HG03175 (cell line): ENCODE results near the gene COL4A1.

Source experiments
- ATAC-seq: cut with Tn5 transposase; IDR thresholded peaks from one replicate; pipeline ENCODE4 v1.9.1; 2021; ENCODE audit warnings: mild to moderate bottlenecking, moderate library complexity; ENCODE audit not compliant: unreplicated experiment

COL4A1 gene

GRCh38 chr13:110228936-110229904, 77.7 kb downstream of the COL4A1 start:
- no peak for ATAC-seq

GRCh38 chr13:110227864-110228643, 78.9 kb downstream of the COL4A1 start:
- ATAC-seq = no peak

GRCh38 chr13:110227416-110227815, 79.5 kb downstream of the COL4A1 start:
- no peak for ATAC-seq

GRCh38 chr13:110225609-110226574, 81.1 kb downstream of the COL4A1 start:
- ATAC-seq = no peak

GRCh38 chr13:110225003-110225402, 82.0 kb downstream of the COL4A1 start:
- ATAC-seq = no peak

GRCh38 chr13:110224519-110224918, 82.4 kb downstream of the COL4A1 start:
- no peak for ATAC-seq

GRCh38 chr13:110221406-110222117, 85.4 kb downstream of the COL4A1 start:
- ATAC-seq = no peak

GRCh38 chr13:110220471-110220870, 86.5 kb downstream of the COL4A1 start:
- ATAC-seq = no peak

- no peak for ATAC-seq
Observed at GRCh38 chr13:110218581-110219201, 88.3 kb downstream of the COL4A1 start.

GRCh38 chr13:110217811-110218210, 89.1 kb downstream of the COL4A1 start:
- no peak for ATAC-seq

- no peak for ATAC-seq
Observed at GRCh38 chr13:110217085-110217484, 89.9 kb downstream of the COL4A1 start.

- ATAC-seq = no peak
Observed at GRCh38 chr13:110216398-110217041, 90.4 kb downstream of the COL4A1 start.

GRCh38 chr13:110216006-110216397, 91.0 kb downstream of the COL4A1 start:
- no peak for ATAC-seq

- ATAC-seq = no peak
Observed at GRCh38 chr13:110215606-110216005, 91.4 kb downstream of the COL4A1 start.

- ATAC-seq = no peak
Observed at GRCh38 chr13:110214637-110215036, 92.3 kb downstream of the COL4A1 start.

- ATAC-seq = no peak
Observed at GRCh38 chr13:110213461-110214074, 93.4 kb downstream of the COL4A1 start.

GRCh38 chr13:110212529-110212928, 94.4 kb downstream of the COL4A1 start:
- ATAC-seq = no peak

GRCh38 chr13:110211735-110212134, 95.2 kb downstream of the COL4A1 start:
- no peak for ATAC-seq

GRCh38 chr13:110211046-110211445, 95.9 kb downstream of the COL4A1 start:
- ATAC-seq = no peak
